Panc1 (cell line): ENCODE results near the gene ATF6B.

Experiments used
- POLR2AphosphoS5 ChIP-seq: IDR thresholded peaks from 2 replicates; pipeline ENCODE4 v1.6.1; 2012; ENCODE audit warnings: mild to moderate bottlenecking, low read depth, low read length, moderate library complexity
- SIN3A ChIP-seq: IDR thresholded peaks from 2 replicates; pipeline ENCODE4 v1.6.1; 2012; ENCODE audit warnings: low read depth, mild to moderate bottlenecking, low read length, moderate library complexity, borderline replicate concordance; ENCODE audit not compliant: insufficient read depth
- TCF7L2 ChIP-seq: IDR thresholded peaks from 2 replicates; pipeline ENCODE4 v1.6.1; 2011; ENCODE audit warnings: mild to moderate bottlenecking, low read depth, low read length, inconsistent platforms
- TF ChIP-seq, protein P1 (sequence below): fragments of 450-650 bp; IDR thresholded peaks from 2 replicates; pipeline ENCODE4 v1.5.1; 2017; ENCODE audit warnings: mild to moderate bottlenecking

DNA sequence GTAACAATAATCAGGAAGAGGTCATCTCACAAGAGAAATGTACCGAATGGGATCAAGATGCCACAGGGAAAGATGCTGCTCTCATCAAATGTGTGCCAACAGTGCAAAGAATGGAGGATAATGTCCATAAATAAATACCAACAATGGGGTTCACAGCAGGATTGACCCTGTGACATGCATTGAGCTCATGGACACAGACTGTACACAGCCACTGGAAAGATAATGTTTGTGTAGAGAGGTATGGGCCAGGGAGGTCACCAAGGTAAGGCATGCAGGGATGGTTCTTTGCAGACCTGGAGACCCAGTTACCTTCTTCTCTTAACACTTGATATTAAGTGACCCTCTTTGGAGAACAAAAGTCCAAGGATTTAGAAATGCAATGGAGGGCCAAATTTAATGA is 46.4 kb upstream of the ATF6B start:
- TF ChIP-seq, protein P1, sequence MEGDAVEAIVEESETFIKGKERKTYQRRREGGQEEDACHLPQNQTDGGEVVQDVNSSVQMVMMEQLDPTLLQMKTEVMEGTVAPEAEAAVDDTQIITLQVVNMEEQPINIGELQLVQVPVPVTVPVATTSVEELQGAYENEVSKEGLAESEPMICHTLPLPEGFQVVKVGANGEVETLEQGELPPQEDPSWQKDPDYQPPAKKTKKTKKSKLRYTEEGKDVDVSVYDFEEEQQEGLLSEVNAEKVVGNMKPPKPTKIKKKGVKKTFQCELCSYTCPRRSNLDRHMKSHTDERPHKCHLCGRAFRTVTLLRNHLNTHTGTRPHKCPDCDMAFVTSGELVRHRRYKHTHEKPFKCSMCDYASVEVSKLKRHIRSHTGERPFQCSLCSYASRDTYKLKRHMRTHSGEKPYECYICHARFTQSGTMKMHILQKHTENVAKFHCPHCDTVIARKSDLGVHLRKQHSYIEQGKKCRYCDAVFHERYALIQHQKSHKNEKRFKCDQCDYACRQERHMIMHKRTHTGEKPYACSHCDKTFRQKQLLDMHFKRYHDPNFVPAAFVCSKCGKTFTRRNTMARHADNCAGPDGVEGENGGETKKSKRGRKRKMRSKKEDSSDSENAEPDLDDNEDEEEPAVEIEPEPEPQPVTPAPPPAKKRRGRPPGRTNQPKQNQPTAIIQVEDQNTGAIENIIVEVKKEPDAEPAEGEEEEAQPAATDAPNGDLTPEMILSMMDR, result no peak
- no peak for TF ChIP-seq POLR2AphosphoS5
- no peak for TF ChIP-seq TCF7L2
- no peak for TF ChIP-seq SIN3A
